Glomerular endothelial cell (primary cell): ENCODE measurements around the gene HOXA13. TPM values are rescaled to one million over a fixed set of nuclear protein-coding genes. Genes with fewer than 3 reads are reported as not detected.

Experiments
- DNase-seq: peaks from one replicate; pipeline ENCODE4 v3.0.0-alpha.2; 2011; ENCODE audit warnings: low read depth, low spot score; ENCODE audit errors: extremely low read depth
- total RNA-seq: library from RNA; depleted of rRNA; stranded (reverse); fragments of >200 nt; gene quantifications from 2 replicates; pipeline ENCODE4 v1.2.3, GENCODE V29; 2015

Gene HOXA13
- total RNA-seq, 1 donor from 2014 or later, result not detected

DNA sequence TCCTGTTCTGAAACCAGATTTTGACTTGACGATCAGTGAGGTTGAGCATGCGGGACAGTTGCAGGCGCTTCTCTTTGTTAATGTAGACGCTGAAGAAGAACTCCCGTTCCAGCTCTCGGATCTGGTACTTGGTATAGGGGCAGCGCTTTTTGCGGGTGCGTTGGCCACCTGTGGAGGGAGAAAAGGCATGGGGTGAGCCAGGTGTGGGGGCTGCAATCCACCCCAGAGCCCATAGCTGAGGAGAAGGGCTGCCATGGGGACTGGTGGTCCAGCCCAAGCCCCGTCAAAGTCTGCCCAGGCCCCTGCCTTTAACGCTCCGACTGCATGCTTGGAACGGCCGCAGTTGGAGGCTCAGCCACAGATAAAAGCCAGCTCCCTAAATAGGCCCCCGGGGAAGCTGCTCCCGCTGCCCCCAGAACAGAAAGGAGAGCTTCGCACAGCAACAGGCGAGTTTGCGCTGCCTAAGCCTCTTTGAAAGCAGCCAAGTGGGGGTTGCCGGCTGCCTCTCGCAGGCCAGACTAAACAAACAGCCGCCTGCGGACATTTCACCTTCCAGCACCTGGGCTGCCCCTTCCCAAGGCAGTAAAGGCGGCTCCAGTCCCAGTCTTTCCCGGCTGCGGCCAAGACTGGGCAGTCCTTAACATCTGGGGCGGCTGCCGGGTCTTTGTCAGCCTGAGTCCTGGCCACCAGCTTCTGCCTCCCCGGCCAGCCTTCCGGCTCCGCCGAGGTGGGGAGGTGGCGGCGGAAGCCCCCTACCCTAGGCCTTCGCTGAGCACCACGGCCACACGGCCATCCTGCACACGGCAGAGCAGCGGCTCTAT, 16.8 kb downstream of the HOXA13 start:
- DNase-seq, result no peak

DNA sequence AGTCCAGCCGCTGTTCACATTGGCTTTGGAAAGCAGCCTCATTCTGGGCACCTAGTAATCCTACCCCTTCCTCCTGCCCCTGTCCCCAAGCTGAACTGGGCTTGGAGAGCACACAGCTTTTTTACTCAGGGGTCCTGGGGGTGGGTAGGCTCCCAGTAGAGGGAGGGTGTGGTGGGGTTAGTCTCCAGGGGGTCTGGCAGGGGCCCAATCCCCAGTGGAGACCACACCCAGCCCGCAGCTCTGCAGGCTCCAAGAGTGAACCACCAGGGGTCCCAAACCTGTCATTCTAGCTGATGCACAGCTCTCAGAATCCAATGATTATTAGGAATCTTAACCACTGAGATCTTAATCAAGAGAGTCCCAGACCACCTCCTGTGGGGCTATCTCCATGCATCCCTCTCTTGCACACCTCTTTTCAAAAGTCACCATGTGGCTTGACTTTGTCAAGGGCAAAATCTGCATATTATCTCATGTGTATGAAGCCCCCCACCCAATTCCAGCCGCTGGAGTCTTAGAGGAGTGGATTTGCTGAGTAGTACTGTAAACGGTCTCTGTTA, 17.5 kb downstream of the HOXA13 start:
- DNase-seq, result no peak

DNA sequence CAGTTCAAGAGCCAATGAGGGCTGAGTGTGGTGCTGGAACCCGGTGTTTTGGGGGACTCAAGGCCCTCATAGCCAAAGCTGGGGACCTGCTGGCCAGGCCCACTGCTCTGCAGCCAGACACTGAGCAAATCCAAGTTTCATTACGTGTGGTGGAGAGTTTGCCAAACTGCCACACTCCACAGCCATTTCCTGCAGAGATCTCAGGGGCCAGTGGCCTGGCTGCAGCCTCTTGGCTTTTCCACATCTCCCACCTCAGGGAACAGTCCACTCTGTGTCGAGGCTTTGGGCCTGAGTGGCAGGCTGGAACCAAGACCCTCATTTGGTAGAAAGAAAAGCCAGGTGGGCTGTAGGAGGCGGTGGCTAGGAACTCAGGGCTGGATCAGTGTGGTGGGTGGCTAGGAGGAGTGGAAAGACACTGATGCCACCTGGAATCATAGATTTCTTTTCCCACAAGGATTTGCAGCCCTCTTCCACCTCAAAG, 18.1 kb downstream of the HOXA13 start:
- no peak for DNase-seq

DNA sequence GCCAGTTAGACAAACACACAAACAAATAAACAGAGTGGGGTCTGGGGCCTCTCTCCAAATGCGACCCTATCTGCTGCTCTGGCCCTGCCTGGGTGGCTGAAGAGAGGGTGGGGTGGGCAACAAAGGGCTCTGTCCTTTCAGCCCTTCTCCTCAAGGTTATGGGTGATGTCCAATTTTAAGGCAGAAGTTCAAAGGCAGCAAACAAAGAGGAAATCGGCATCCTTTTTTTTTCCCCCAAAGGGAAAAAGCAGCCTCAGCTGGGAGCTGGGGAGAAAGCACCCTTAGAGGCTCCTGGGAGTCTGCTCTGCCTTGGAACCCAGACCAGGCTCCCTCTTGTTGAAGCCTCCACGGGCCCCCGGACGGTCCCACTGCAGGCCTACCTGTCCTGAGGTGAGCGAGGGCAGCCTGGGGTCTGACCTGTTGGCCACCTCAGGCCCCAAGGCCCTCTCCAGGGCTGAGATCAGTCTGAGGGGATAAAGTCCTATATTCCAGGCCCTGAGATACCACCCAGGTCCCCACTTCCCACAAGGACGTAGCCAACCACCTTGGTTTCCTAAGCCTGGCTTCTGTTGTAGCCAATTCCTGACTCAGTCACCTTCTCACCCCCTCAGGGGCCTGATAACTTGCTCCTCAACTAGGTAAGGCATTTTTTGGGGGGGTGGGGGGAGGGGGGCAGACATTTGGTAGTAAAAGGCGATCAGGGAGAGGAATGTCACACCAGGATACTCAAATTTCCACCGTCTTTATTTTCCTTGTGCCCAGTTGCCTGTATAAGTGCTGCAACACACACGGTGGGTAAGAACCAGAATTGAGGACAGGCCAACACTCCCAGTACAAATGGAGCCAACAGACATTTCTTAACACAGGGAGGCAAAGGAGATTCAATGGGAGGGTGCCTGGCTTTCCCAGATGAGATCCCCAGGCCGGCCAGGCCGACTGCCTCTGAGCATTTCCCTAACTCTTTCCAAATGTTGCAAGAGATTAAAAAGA, 19.2 kb downstream of the HOXA13 start:
- no peak for DNase-seq

DNA sequence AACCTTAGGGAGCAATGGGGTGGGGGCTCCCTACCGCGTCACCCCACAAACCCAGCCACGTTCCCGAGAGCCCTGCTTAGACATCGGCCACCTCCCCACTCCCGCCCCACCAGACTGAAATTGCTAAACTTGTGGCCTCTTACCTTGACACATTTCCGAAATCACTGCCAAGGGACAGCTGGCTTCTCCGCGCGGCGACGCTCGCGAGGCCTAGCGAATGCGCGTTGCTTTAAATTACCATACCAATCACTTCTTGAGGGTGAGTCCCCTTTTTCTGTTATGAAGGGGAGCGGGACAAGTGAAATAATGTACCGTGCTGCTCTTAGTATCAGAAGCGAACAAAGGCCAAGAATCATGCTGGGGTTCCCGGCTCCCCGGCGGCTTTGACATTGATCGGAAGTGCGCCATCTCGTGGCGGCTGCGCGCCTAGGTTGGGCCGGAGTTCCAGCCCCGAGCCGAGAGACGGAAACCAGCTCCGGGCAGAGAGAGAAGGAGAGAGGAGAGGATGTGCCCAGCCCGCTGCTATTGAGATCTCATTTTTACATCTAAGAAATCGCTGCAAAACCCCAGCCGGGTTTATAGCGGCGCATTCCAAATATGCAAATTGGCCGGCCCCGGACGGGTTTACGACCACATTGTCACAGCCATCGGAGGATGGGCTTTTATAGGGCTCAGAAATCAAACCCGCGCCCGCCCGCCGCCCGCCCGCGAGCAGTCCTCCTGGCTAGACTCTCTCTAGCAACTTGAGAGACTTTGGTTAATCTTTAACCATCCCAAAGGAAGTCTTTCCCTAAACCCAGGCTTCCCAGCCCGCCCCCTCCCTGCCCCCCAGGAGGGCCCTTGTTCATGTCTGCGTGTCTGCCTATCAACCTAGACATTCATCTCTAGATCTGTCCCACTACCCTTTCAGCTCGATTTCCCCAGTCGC, 20.1 kb downstream of the HOXA13 start:
- DNase-seq, result no peak

DNA sequence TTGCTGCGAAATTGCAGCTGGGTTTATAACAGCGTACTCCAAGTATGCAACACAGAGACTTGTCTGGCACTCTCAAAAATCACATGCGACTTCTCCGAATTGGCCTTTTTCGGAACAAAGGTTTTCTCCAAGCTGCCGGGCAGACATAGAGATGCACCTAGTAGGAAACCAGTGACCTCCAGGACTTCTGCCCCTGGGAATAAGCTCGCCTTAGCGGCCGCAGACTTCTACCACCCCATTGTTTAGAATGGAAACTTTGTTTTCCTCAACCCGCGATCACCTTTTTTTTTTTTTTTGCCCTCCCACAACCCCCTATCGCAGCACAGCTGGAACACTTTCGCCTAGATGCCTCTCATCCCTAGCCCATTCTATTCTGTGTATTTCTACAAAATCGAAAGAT, 20.9 kb downstream of the HOXA13 start:
- DNase-seq, result no peak

DNA sequence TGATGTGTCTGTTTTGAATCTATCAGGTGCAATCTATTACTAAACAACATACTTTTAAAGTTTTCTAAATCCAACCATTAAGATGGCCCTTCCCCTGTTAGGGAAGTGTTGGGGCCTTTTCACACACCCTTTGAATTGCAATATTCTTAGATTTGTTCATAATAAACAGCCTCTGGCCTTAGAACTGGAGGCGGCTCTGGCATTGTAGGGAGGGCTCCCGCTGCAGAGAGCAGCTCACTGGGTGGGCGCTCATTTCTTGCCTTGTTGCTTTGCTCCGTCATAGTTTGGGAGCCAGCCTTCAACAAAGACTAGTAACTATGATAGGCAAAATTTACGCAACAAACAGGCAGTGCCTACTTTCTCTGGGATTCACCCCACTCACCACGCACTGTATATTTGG, 21.5 kb downstream of the HOXA13 start:
- DNase-seq, result no peak

DNA sequence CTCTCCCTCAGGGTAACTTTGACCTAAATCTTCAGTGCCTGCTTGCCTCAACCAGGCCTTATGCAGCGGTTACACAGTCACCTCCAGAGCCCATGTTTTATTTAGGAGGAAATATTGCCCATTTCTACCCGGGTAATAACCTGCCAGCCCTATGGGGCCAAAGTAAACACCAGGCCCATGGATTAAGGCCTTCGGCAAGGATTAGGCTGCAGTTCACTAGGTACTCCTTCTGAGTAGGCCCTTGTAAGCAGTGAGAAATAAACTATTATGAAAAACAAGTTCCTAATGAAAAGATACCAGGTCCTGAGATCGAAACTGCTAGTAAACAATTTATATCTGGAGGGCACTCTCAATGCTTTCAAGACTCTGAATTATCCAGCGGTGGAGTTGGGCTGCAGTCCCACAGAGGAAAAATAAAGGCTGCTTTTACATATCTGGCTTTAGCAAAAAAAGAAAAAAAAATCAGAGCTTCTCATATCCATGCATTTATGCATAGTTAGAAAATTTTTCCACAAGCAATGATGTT, 22.0 kb downstream of the HOXA13 start:
- DNase-seq, result no peak

DNA sequence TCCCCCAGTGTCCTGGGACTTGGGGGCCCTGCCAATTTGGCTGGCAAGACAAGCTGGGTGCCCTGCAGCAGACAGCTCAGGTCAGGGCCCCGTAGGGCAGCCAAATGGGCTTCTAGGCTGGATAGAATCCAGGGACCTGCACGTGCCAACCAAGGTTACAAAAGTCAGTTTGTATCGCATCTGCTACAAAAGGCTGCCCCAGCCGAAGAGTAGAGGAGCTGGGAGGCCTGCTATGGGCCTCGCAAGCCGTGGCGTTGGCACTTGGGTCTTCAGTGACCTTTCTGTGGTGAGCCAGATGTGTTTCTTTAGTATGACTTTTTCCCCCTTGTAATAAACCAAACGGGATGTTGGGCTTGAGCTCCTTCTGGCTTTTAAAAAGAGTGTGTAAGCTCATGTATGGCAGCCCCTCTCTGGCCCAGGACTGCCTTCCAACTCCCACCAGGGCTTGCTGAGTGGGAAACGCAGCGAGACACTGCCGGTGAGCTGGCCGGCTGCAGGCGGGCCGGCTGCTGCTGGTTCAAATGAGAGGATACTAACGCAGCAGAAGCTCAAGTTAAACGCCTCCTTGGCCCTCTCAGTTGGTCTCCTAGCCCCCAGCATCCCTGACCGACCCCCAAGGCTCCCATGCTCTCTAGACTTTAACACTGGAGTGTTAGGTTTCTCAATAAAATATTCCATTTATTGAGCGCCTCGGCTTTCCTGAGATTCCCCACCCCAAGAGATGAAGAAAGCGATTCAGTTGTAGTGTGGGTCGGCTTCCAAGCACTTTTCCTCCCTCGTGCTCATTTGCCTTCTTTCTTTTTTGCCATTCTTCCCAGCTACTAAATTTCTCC, 22.7 kb downstream of the HOXA13 start:
- no peak for DNase-seq

DNA sequence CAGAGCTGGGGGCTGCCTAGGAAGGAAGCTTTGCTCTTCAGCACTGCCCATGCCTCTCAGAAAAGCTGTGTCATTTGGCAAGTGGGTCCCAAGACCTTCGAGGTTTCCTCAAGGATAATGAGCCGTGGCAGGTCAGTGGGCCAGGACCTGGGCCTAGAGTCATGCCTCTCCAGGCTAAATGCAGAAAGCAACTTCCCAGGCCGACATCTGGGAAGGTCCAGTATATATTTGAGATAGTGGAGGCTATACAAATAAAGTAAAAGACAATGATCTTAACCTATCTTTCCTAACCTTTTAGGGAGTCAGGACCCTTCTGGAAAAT, 23.4 kb downstream of the HOXA13 start:
- DNase-seq, result no peak

DNA sequence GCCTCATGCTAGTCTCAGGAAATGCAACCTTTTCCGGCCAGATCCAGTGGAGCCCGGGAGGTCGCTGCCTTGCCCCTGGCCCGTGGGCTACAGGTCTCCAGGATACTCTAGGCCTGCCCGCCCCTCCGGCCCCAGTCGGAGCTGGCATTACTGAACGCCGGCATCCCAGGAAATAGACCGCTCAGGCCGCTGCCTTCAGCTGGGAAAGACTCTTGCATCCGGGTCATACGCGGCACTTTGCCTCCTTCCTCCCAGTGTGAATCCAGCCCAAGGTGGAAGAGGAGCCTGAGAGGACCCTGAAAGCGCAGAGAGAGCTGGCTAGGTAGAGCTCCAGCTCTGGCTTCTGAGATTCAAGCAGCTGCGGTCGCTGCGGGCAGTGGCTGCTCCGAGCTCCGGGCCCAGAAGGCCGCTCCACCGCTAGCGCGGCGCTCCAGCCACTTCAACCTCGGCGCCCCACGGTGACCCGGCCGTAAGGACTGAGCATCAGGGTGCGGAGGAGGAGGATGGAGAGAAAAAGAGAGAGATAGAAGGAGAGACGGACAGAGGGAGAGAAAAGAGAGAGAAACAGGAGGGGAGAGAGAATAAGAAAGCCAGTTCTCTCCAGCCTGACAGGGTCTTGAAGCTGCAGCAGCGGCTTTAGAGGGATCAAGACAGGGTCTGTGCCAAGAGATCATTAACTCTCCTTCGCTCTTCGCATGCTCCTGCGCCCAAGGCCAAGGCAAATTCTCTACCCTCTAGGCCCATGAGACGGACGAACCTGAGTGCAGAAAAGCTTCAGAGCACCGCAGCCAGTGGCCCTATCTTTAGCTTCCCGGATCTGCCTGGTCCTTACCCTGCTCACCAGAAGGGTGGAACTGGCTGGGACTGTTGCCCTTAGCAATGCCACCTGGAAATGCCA, 24.0 kb downstream of the HOXA13 start:
- no peak for DNase-seq

DNA sequence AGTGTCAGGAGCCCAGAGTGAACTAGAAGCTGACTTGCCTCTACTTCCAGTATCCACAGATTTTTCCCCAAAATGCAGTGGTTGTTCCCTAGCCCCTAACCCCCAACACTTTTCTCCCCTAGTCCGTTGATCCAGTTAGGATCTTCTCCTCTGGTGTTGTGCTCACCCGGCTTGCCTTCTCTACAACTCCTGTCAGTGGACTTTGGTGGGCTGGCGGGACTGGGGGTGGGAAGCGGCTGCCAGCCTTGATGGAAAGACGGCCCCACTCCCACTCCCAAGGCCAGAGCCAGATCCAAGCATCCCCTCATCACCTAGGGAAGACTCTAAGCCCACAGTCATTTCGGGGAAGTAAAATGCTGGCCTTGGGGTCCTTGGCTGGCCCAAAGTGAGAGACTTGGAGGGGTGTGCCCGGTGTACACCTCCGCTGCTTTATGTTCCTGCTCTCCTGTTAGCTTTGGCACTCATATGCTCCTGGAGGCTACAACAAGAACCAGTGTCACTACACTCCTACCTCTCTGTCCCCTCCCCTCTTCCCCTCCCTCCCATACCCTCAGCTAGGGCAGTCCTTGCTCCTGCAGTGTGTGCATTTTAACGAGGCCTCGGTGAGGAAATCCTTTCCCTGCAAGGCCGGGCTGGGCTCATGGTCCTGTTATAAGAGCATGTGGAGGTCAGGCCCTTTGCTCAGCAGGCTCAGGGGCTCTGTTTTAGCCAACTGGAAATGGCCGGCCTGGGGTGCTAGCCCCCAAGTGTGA, 24.8 kb downstream of the HOXA13 start:
- DNase-seq, result no peak

DNA sequence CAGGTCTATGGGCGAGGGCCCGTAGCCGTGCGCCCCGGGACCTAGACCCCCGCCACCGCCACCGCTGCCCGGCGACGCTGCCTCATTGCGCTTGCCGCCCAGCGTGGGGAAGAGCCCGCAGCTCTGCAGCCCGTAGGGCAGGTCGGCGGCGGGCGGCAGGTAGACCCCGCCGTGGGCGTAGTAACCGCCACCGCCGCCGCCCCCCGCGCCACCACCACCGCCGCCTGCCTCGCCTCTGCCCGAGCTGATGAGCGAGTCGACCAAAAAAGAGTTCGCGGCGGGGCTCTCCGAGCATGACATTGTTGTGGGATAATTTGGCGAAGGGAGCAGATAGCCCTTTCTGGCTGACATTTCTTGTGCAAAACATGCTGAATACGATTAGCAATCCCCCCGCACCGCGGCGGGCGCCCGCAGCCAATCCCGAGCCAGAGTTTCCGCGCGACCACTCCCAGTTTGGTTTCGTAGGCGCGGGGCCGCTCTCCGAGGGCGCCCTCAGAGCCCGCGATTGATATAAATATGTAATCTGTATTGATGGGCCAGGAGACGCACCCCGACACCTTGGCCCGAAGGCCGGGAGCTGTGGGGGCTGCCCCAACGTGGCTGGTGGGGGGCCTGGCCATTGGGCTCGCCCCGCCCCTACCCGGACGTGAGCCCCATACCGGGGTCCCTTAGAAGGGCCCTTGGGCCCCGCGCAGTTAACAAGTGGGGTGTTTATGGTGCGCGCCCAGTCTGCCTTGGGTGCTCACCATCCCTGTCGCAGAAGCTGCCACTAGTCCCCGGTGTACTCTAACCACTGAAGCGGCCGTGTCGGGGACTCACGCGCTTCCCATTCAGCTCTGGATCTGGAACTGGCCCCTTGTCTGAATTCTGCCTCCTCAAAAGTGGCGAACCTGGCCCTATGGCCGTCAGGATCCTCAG, 25.7 kb downstream of the HOXA13 start, which contains the start of gene HOXA10:
Gene HOXA10 (minus strand): TSS at position 365 of the 918 bp plus-strand sequence. CDS start 14 bp downstream, at position 351.
- DNase-seq, result no peak

DNA sequence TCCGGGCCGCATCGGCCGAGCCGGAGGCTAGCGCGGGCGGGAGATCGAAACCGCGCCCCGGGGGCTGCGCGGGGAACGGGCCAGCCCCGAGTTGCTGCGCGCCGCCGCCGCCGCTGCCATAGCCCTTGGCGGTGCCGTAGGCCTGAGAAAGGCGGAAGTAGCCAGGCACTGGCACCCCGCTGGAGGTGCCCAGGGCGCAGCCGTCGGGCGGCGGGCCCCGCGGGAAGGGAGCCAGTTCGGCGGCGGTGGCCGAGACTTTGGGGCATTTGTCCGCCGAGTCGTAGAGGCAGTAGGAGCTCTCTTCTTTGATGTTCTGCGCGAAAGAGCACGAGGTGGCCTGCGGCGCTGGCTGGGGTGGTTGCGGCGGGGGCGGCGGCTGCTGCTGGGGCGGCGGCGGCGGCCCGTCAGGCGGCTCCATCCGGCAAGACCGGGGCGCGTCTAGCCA, 26.4 kb downstream of the HOXA13 start:
- no peak for DNase-seq

DNA sequence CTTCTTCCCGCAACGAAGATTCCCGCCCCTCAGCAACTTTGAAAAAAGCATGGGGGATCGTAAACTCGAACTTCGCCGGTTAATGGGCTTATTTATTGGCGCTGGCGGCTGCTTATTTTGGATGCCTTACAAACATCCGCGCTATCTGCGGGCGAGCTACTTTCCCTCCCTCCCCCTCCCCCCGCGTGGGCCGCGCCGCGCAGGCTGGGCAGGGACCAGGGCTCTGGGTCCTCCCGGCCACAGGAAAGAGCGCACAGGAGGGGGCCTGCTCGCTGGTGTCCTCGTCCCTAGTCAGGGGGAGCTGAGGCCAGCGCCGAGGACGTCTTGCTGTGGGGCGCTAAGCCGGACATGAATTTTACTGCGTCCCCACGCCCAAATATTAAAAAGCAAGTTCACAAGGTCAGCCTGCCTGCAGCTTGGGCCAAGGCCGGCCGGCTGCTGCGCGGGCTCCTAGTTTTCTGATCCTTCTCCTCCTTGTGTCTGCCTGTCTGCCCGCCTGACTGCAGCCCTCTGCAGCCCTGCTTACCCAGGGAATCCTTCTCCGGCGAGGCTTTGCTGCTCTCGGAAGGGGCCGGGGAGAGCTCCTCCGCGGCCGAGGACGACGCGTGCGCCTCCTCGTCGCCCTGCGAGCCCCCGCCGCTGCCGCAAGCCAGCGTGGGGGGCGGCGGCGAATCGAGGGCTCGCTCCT, 26.9 kb downstream of the HOXA13 start:
- no peak for DNase-seq
